GM18517 (cell line): ENCODE measurements around the gene DCLRE1A.
A peak's percentile ranks its signal among the peaks of the same experiment; 100 is the strongest.
"Not testable (repeated sequence)": the region's sequence is repeated elsewhere in the genome, so short reads cannot be mapped to it uniquely, and the experiment has no call there.

Source experiments
- ATAC-seq: cut with Tn5 transposase; IDR thresholded peaks from one replicate; pipeline ENCODE4 v1.9.1; 2021; ENCODE audit warnings: mild to moderate bottlenecking, moderate library complexity; ENCODE audit not compliant: unreplicated experiment

The DCLRE1A gene

GRCh38 chr10:113859261-113859660 lies 5.4 kb upstream of the DCLRE1A start:
- ATAC-seq = peak; percentile 44

GRCh38 chr10:113858541-113858940 lies 4.7 kb upstream of the DCLRE1A start:
- no peak for ATAC-seq

GRCh38 chr10:113857210-113857609 lies 3.3 kb upstream of the DCLRE1A start:
- no peak for ATAC-seq

- no peak for ATAC-seq
These were observed 2.7 kb upstream of the DCLRE1A start for GRCh38 chr10:113856563-113856962.

GRCh38 chr10:113854761-113855588 lies 1.1 kb upstream of the DCLRE1A start:
- ATAC-seq = peak; percentile 34

- no peak for ATAC-seq
These were observed 287 bp downstream of the DCLRE1A start for GRCh38 chr10:113853578-113854012.

GRCh38 chr10:113849946-113850345 lies 3.9 kb downstream of the DCLRE1A start:
- no peak for ATAC-seq

- ATAC-seq = no peak
These were observed 4.6 kb downstream of the DCLRE1A start for GRCh38 chr10:113849140-113849803.

- ATAC-seq = no peak
These were observed 7.8 kb downstream of the DCLRE1A start for GRCh38 chr10:113846036-113846435.

GRCh38 chr10:113843972-113844485 lies 9.9 kb downstream of the DCLRE1A start:
- no peak for ATAC-seq

GRCh38 chr10:113842171-113842570 lies 11.7 kb downstream of the DCLRE1A start:
- ATAC-seq = no peak

GRCh38 chr10:113828567-113828966 lies 25.3 kb downstream of the DCLRE1A start:
- not testable (repeated sequence) for ATAC-seq

GRCh38 chr10:113825791-113826190 lies 28.1 kb downstream of the DCLRE1A start:
- no peak for ATAC-seq

- ATAC-seq = no peak
These were observed 30.5 kb downstream of the DCLRE1A start for GRCh38 chr10:113823389-113823788.

GRCh38 chr10:113822174-113822573 lies 31.7 kb downstream of the DCLRE1A start:
- no peak for ATAC-seq

- not testable (repeated sequence) for ATAC-seq
These were observed 32.6 kb downstream of the DCLRE1A start for GRCh38 chr10:113821306-113821705.

- ATAC-seq = no peak
These were observed 33.4 kb downstream of the DCLRE1A start for GRCh38 chr10:113820507-113820906.

GRCh38 chr10:113819989-113820388 lies 33.9 kb downstream of the DCLRE1A start:
- no peak for ATAC-seq

GRCh38 chr10:113814700-113815099 lies 39.2 kb downstream of the DCLRE1A start:
- not testable (repeated sequence) for ATAC-seq

- no peak for ATAC-seq
These were observed 45.7 kb downstream of the DCLRE1A start for GRCh38 chr10:113808168-113808567.

- ATAC-seq = no peak
These were observed 47.4 kb downstream of the DCLRE1A start for GRCh38 chr10:113806503-113806902.

GRCh38 chr10:113802997-113803396 lies 50.9 kb downstream of the DCLRE1A start:
- no peak for ATAC-seq
